NT2/D1 (cell line): ENCODE data around the gene CLDN19.

Experiments used
- DNase-seq: peaks from one replicate; pipeline ENCODE4 v3.0.0-alpha.2; 2011; ENCODE audit warnings: low read depth, low spot score
- H3K27me3 ChIP-seq: 2 replicates; pipeline ENCODE4 v1.6.0; 2011; ENCODE audit warnings: mild to moderate bottlenecking; ENCODE audit not compliant: insufficient read length, insufficient read depth
- H3K36me3 ChIP-seq: 2 replicates; pipeline ENCODE4 v1.6.1; 2011; ENCODE audit warnings: mild to moderate bottlenecking, low read length, mixed read lengths; ENCODE audit not compliant: insufficient read depth, insufficient read length
- H3K4me1 ChIP-seq: 2 replicates; pipeline ENCODE4 v1.5.1; 2011; ENCODE audit not compliant: insufficient read depth, insufficient read length
- H3K4me3 ChIP-seq: 2 replicates; pipeline ENCODE4 v1.5.1; 2011; ENCODE audit warnings: low read depth; ENCODE audit not compliant: insufficient read length
- H3K9ac ChIP-seq: 2 replicates; pipeline ENCODE4 v1.6.0; 2011; ENCODE audit warnings: low read depth; ENCODE audit not compliant: insufficient read length
- H3K9me3 ChIP-seq: 2 replicates; pipeline ENCODE4 v1.5.1; 2011; ENCODE audit warnings: mild to moderate bottlenecking, low read length; ENCODE audit not compliant: insufficient read depth
- SUZ12 ChIP-seq: IDR thresholded peaks from 2 replicates; pipeline ENCODE4 v1.6.1; 2011; ENCODE audit not compliant: insufficient read length, insufficient read depth; ENCODE audit errors: extremely low read depth
- YY1 ChIP-seq: IDR thresholded peaks from 2 replicates; pipeline ENCODE4 v1.6.1; 2011; ENCODE audit not compliant: insufficient read length, insufficient read depth
- ZNF274 ChIP-seq: IDR thresholded peaks from 2 replicates; pipeline ENCODE4 v1.6.1; 2011; ENCODE audit warnings: mild to moderate bottlenecking, low read depth, low read length

Gene CLDN19

GRCh38 chr1:42767510-42768000, 27.5 kb upstream of the CLDN19 start:
- DNase-seq: no peak
- H3K36me3 ChIP-seq: peaks cover 28% of the 10 kb centered on the region
- TF ChIP-seq SUZ12 (no peak), ZNF274 (no peak), YY1 (no peak)
- H3K4me1 ChIP-seq: peaks cover 2% of the 10 kb centered on the region
- H3K9me3 ChIP-seq: no peaks in the 10 kb centered on the region
- peak overlapping the region; percentile 97 for H3K9ac ChIP-seq
- peak overlapping the region; percentile 100 for H3K4me3 ChIP-seq
- no peaks in the 10 kb centered on the region for H3K27me3 ChIP-seq

- Histone ChIP-seq H3K4me1 (peaks cover 5% of the 10 kb centered on the region), H3K4me3 (peak within 1 kb of the TSS; percentile 100), H3K9ac (peak within 1 kb of the TSS; percentile 99), H3K36me3 (peaks cover 29% of the 10 kb centered on the region), H3K9me3 (no peaks in the 10 kb centered on the region), H3K27me3 (no peaks in the 10 kb centered on the region)
- DNase-seq: peak; percentile 100
- TF ChIP-seq YY1 (peak; percentile 55), ZNF274 (no peak)
Measured at GRCh38 chr1:42766741-42767509, 26.9 kb upstream of the CLDN19 start, which contains the start of the genes C1orf50 and P3H1. TSS of gene C1orf50 (plus strand) at chr1:42767249. CDS start at chr1:42767312, 63 bp downstream. TSS of gene P3H1 (minus strand) at chr1:42767028. CDS start at chr1:42766971, 57 bp downstream.

GRCh38 chr1:42765832-42766740, 26.1 kb upstream of the CLDN19 start:
- Histone ChIP-seq H3K9me3 (no peaks in the 10 kb centered on the region), H3K27me3 (no peaks in the 10 kb centered on the region), H3K4me1 (peaks cover 5% of the 10 kb centered on the region), H3K36me3 (peaks cover 34% of the 10 kb centered on the region), H3K4me3 (peak overlapping the region; percentile 100), H3K9ac (peak overlapping the region; percentile 99)
- DNase-seq: peak; percentile 60
- TF ChIP-seq SUZ12: no peak
- no peak for TF ChIP-seq ZNF274
- TF ChIP-seq YY1: no peak

GRCh38 chr1:42765269-42765668, 25.2 kb upstream of the CLDN19 start:
- peaks cover 34% of the 10 kb centered on the region for H3K36me3 ChIP-seq
- no peaks in the 10 kb centered on the region for H3K9me3 ChIP-seq
- no peak for DNase-seq
- peak overlapping the region; percentile 100 for H3K4me3 ChIP-seq
- TF ChIP-seq YY1: no peak
- TF ChIP-seq ZNF274: no peak
- TF ChIP-seq SUZ12: no peak
- H3K4me1 ChIP-seq: peaks cover 5% of the 10 kb centered on the region
- H3K9ac ChIP-seq: peak overlapping the region; percentile 99
- H3K27me3 ChIP-seq: no peaks in the 10 kb centered on the region

GRCh38 chr1:42762269-42762668, 22.2 kb upstream of the CLDN19 start:
- no peak for TF ChIP-seq ZNF274
- no peak for TF ChIP-seq YY1
- no peak for TF ChIP-seq SUZ12
- Histone ChIP-seq H3K4me3 (no peak overlapping the region), H3K27me3 (no peaks in the 10 kb centered on the region), H3K9ac (no peak overlapping the region), H3K36me3 (peaks cover 53% of the 10 kb centered on the region), H3K4me1 (peaks cover 9% of the 10 kb centered on the region), H3K9me3 (no peaks in the 10 kb centered on the region)
- DNase-seq: no peak

- Histone ChIP-seq H3K27me3 (no peaks in the 10 kb centered on the region), H3K4me3 (no peak overlapping the region), H3K4me1 (peaks cover 10% of the 10 kb centered on the region), H3K9me3 (no peaks in the 10 kb centered on the region), H3K9ac (no peak overlapping the region), H3K36me3 (peaks cover 60% of the 10 kb centered on the region)
- no peak for DNase-seq
- TF ChIP-seq SUZ12: no peak
- no peak for TF ChIP-seq YY1
- TF ChIP-seq ZNF274: no peak
Measured at GRCh38 chr1:42761567-42761966, 21.5 kb upstream of the CLDN19 start.

GRCh38 chr1:42759114-42759513, 19.1 kb upstream of the CLDN19 start:
- no peak overlapping the region for H3K9ac ChIP-seq
- DNase-seq: no peak
- no peaks in the 10 kb centered on the region for H3K9me3 ChIP-seq
- H3K27me3 ChIP-seq: no peaks in the 10 kb centered on the region
- H3K4me1 ChIP-seq: peaks cover 8% of the 10 kb centered on the region
- no peak overlapping the region for H3K4me3 ChIP-seq
- H3K36me3 ChIP-seq: peaks cover 85% of the 10 kb centered on the region
- TF ChIP-seq SUZ12 (no peak), YY1 (no peak), ZNF274 (no peak)
